H9 (cell line): Measurements from ENCODE around the gene IL17F. TPM values are rescaled to one million over a fixed set of nuclear protein-coding genes. Genes with fewer than 3 reads are reported as not detected.

Source experiments
- DNase-seq: peaks from one replicate; pipeline ENCODE4 v3.0.0-alpha.2; 2017
- H2AFZ ChIP-seq: one replicate; pipeline ENCODE4 v1.6.1; 2013; ENCODE audit warnings: mild to moderate bottlenecking, low read length, control low read depth, moderate library complexity
- H2AK5ac ChIP-seq: 2 replicates; pipeline ENCODE4 v1.6.1; 2013; ENCODE audit warnings: low read length, control low read depth, mixed read lengths; ENCODE audit not compliant: insufficient read length
- H2BK120ac ChIP-seq: one replicate; pipeline ENCODE4 v1.6.1; 2013; ENCODE audit warnings: low read depth, mild to moderate bottlenecking, low read length, control low read depth, inconsistent platforms; ENCODE audit not compliant: poor library complexity, severe bottlenecking
- H2BK12ac ChIP-seq: 2 replicates; pipeline ENCODE4 v1.6.1; 2013; ENCODE audit warnings: low read length, control low read depth, mixed read lengths, low read depth; ENCODE audit not compliant: insufficient read length
- H2BK15ac ChIP-seq: 2 replicates; pipeline ENCODE4 v1.6.1; 2013; ENCODE audit warnings: low read depth, low read length, control low read depth
- H2BK20ac ChIP-seq: one replicate; pipeline ENCODE4 v1.6.1; 2013; ENCODE audit warnings: low read depth, mild to moderate bottlenecking, low read length, control low read depth, inconsistent platforms; ENCODE audit not compliant: poor library complexity, severe bottlenecking
- H2BK5ac ChIP-seq: 2 replicates; pipeline ENCODE4 v1.6.1; 2013; ENCODE audit warnings: low read length, control low read depth, mixed read lengths; ENCODE audit not compliant: insufficient read length
- H3K14ac ChIP-seq: 2 replicates; pipeline ENCODE4 v1.6.1; 2013; ENCODE audit warnings: low read length, control low read depth; ENCODE audit not compliant: insufficient read depth
- H3K18ac ChIP-seq: 2 replicates; pipeline ENCODE4 v1.6.1; 2013; ENCODE audit warnings: low read depth, mild to moderate bottlenecking, mixed read lengths, low read length, control low read depth; ENCODE audit not compliant: insufficient read length
- H3K23ac ChIP-seq: 2 replicates; pipeline ENCODE4 v1.6.1; 2013; ENCODE audit warnings: low read length, control low read depth, mixed read lengths, low read depth; ENCODE audit not compliant: insufficient read length
- H3K23me2 ChIP-seq: 2 replicates; pipeline ENCODE4 v1.6.1; 2013; ENCODE audit warnings: low read depth, mild to moderate bottlenecking, mixed read lengths, low read length, control low read depth; ENCODE audit not compliant: insufficient read length, poor library complexity, severe bottlenecking
- H3K27ac ChIP-seq: 2 replicates; pipeline ENCODE4 v1.5.1; 2013; ENCODE audit warnings: low read length, control low read depth, mixed read lengths, low read depth; ENCODE audit not compliant: insufficient read length
- H3K27me3 ChIP-seq: 2 replicates; pipeline ENCODE4 v1.6.1; 2013; ENCODE audit warnings: low read length, control low read depth, inconsistent platforms; ENCODE audit not compliant: insufficient read depth
- H3K4ac ChIP-seq: 2 replicates; pipeline ENCODE4 v1.6.1; 2013; ENCODE audit warnings: low read depth, mild to moderate bottlenecking, control low read depth, inconsistent platforms, low read length, moderate library complexity
- H3K4me1 ChIP-seq: 2 replicates; pipeline ENCODE4 v1.6.1; 2013; ENCODE audit warnings: low read length, control low read depth, inconsistent platforms; ENCODE audit not compliant: insufficient read depth
- H3K4me2 ChIP-seq: 2 replicates; pipeline ENCODE4 v1.6.1; 2013; ENCODE audit warnings: low read length, control low read depth, mixed read lengths; ENCODE audit not compliant: insufficient read length, insufficient read depth
- H3K56ac ChIP-seq: 2 replicates; pipeline ENCODE4 v1.6.1; 2013; ENCODE audit warnings: low read depth, mild to moderate bottlenecking, mixed read lengths, low read length, control low read depth; ENCODE audit not compliant: insufficient read length
- H3K79me1 ChIP-seq: 2 replicates; pipeline ENCODE4 v1.6.1; 2013; ENCODE audit warnings: low read depth, mild to moderate bottlenecking, moderate library complexity, low read length, control low read depth, inconsistent platforms; ENCODE audit not compliant: insufficient read depth, poor library complexity, severe bottlenecking
- H3K79me2 ChIP-seq: 2 replicates; pipeline ENCODE4 v1.6.1; 2013; ENCODE audit warnings: low read length, control low read depth, inconsistent platforms; ENCODE audit not compliant: insufficient read depth
- H3K9ac ChIP-seq: 2 replicates; pipeline ENCODE4 v1.6.1; 2013; ENCODE audit warnings: low read length, control low read depth, mixed read lengths; ENCODE audit not compliant: insufficient read length; ENCODE audit errors: extremely low read depth
- H3K9me3 ChIP-seq: one replicate; pipeline ENCODE4 v1.6.1; 2013; ENCODE audit warnings: low read depth, low read length, inconsistent platforms; ENCODE audit not compliant: control insufficient read depth
- H3T11ph ChIP-seq: one replicate; pipeline ENCODE4 v1.6.1; 2013; ENCODE audit warnings: mild to moderate bottlenecking, low read length, control low read depth, inconsistent platforms
- H4K20me1 ChIP-seq: one replicate; pipeline ENCODE4 v1.6.1; 2013; ENCODE audit not compliant: control insufficient read depth, insufficient read length, insufficient read depth
- H4K5ac ChIP-seq: 2 replicates; pipeline ENCODE4 v1.6.1; 2013; ENCODE audit warnings: low read depth, mild to moderate bottlenecking, mixed read lengths, low read length, control low read depth; ENCODE audit not compliant: insufficient read length
- H4K8ac ChIP-seq: replicated peaks from 2 replicates; pipeline ENCODE4 v1.6.1; 2013; ENCODE audit warnings: low read length, control low read depth, mixed read lengths, low read depth; ENCODE audit not compliant: insufficient read length
- H4K91ac ChIP-seq: 2 replicates; pipeline ENCODE4 v1.6.1; 2013; ENCODE audit warnings: low read depth, mild to moderate bottlenecking, moderate library complexity, mixed read lengths, low read length, control low read depth; ENCODE audit not compliant: insufficient read length
- H3K27ac Mint-ChIP-seq, 3 experiments: 2 replicates in 2 of 3; 3 replicates in 1 of 3; pipeline ENCODE4 v1.8.0; 2020 to 2021; ENCODE audit warnings: mixed read lengths in 3 of 3, mild to moderate bottlenecking in 1 of 3, moderate library complexity in 1 of 3
- H3K27me3 Mint-ChIP-seq: 2 replicates; pipeline ENCODE4 v1.8.0; 2021; ENCODE audit warnings: low read depth, mild to moderate bottlenecking, moderate library complexity, mixed read lengths
- H3K36me3 Mint-ChIP-seq, 3 experiments: 2 replicates in 2 of 3; 3 replicates in 1 of 3; pipeline ENCODE4 v1.8.0; 2020 to 2021; ENCODE audit warnings: low read depth in 3 of 3, mixed read lengths in 3 of 3; ENCODE audit not compliant: insufficient read depth in 1 of 3
- H3K4me1 Mint-ChIP-seq, 2 experiments: 2 replicates each; pipeline ENCODE4 v1.8.0; 2020; ENCODE audit warnings: mixed read lengths in 2 of 2
- H3K4me3 Mint-ChIP-seq, 2 experiments: 2 replicates in 1 of 2; 3 replicates in 1 of 2; pipeline ENCODE4 v1.8.0; 2020 to 2021; ENCODE audit warnings: mild to moderate bottlenecking in 2 of 2, mixed read lengths in 2 of 2, moderate library complexity in 1 of 2
- H3K9me3 Mint-ChIP-seq, 2 experiments: 2 replicates in 1 of 2; 3 replicates in 1 of 2; pipeline ENCODE4 v1.8.0; 2020; ENCODE audit warnings: mild to moderate bottlenecking in 2 of 2, mixed read lengths in 2 of 2, moderate library complexity in 1 of 2
- CTCF ChIP-seq: fragments of 200-600 bp; sonication (generic); conservative IDR thresholded peaks from 3 replicates; pipeline ENCODE4 v1.8.0; 2021; ENCODE audit warnings: antibody characterized with exemption, mild to moderate bottlenecking
- WGBS: extraction: QIAGEN DNeasy Blood & Tissue Kit; methylation state at CpG from one replicate; pipeline ENCODE4 v1.1.7; 2013; ENCODE audit warnings: missing lambda C conversion rate, low lambda C conversion rate, mixed read lengths; ENCODE audit not compliant: insufficient read length; ENCODE audit errors: extremely low coverage; 5-methylcytosine and 5-hydroxymethylcytosine counted together
- total RNA-seq: library from RNA; stranded (reverse); gene quantifications from 2 replicates; pipeline ENCODE4 v1.2.1, GENCODE V29; 2021

Gene IL17F
- total RNA-seq, 1 experiment from 2014 or later: not detected

- DNase-seq: no peak
- Histone ChIP-seq H3K56ac (no peak overlapping the region), H3K79me2 (no peaks in the 10 kb centered on the region; the same call in 1 of the 2 replicates), H3K14ac (no peak overlapping the region), H2BK120ac (no peak overlapping the region), H3K9ac (no peak overlapping the region), H3K18ac (no peak overlapping the region), H4K8ac (no peak overlapping the region), H3K79me1 (no peaks in the 10 kb centered on the region), H2AK5ac (no peak overlapping the region), H4K20me1 (no peaks in the 10 kb centered on the region), H2BK5ac (no peak overlapping the region), H3K4me1 (no peaks in the 10 kb centered on the region), H4K5ac (no peak overlapping the region), H4K91ac (no peak overlapping the region), H3T11ph (no peak overlapping the region), H3K27me3 (no peaks in the 10 kb centered on the region), H2BK15ac (no peak overlapping the region), H2BK20ac (no peak overlapping the region), H2AFZ (no peak overlapping the region), H3K9me3 (no peaks in the 10 kb centered on the region), H3K4ac (no peak overlapping the region), H2BK12ac (no peak overlapping the region), H3K4me2 (no peak overlapping the region), H3K23ac (no peak overlapping the region), H3K27ac (no peak overlapping the region), H3K23me2 (no peaks in the 10 kb centered on the region)
- no peak for TF ChIP-seq CTCF
- no peaks in the 10 kb centered on the region for H3K4me1 Mint-ChIP-seq
- H3K9me3 Mint-ChIP-seq: no peaks in the 10 kb centered on the region; a peak in 2 of 5 replicates
- H3K27me3 Mint-ChIP-seq: no peaks in the 10 kb centered on the region
- no CpG with 5 or more reads among the region's 1 CpG for WGBS
- H3K36me3 Mint-ChIP-seq: no peaks in the 10 kb centered on the region; a peak in 1 of 7 replicates
- H3K4me3 Mint-ChIP-seq: no peak overlapping the region
- no peak overlapping the region; a peak in 1 of 7 replicates for H3K27ac Mint-ChIP-seq
These were observed 1.1 kb upstream of the IL17F start for GRCh38 chr6:52245425-52245824.
